KMS-11 (cell line): Measurements from ENCODE around the gene DCAF10.
A peak's percentile ranks its signal among the peaks of the same experiment; 100 is the strongest.

Source experiments
- H2AFZ ChIP-seq: fragments of 200-600 bp; sonication (generic); 2 replicates; pipeline ENCODE4 v1.6.1; 2016; ENCODE audit warnings: antibody characterized with exemption, mixed run types, low read depth
- H3K27ac ChIP-seq: fragments of 200-600 bp; sonication (generic); 2 replicates; pipeline ENCODE4 v1.6.1; 2016; ENCODE audit warnings: mild to moderate bottlenecking, mixed run types
- H3K27me3 ChIP-seq: fragments of 200-600 bp; sonication (generic); 2 replicates; pipeline ENCODE4 v1.6.1; 2017; ENCODE audit warnings: mild to moderate bottlenecking, low read depth, mixed run types, moderate library complexity; ENCODE audit not compliant: insufficient read depth
- H3K36me3 ChIP-seq: fragments of 200-600 bp; sonication (generic); 2 replicates; pipeline ENCODE4 v1.6.1; 2017; ENCODE audit warnings: mild to moderate bottlenecking, mixed run types; ENCODE audit not compliant: insufficient read depth
- H3K4me1 ChIP-seq: fragments of 200-600 bp; sonication (generic); 2 replicates; pipeline ENCODE4 v1.6.1; 2016; ENCODE audit warnings: mild to moderate bottlenecking, low read depth, mixed run types; ENCODE audit not compliant: poor library complexity, severe bottlenecking
- H3K4me2 ChIP-seq: fragments of 200-600 bp; sonication (generic); 2 replicates; pipeline ENCODE4 v1.7.0; 2016; ENCODE audit warnings: mild to moderate bottlenecking, mixed run types
- H3K4me3 ChIP-seq: fragments of 200-600 bp; sonication (generic); IDR thresholded peaks from 2 replicates; pipeline ENCODE4 v1.6.1; 2017; ENCODE audit warnings: low read depth, low read length, mixed read lengths; ENCODE audit not compliant: insufficient read depth
- H3K79me2 ChIP-seq: fragments of 200-600 bp; sonication (generic); 2 replicates; pipeline ENCODE4 v1.6.1; 2016; ENCODE audit warnings: low read depth, mixed run types; ENCODE audit not compliant: insufficient read depth
- H3K9ac ChIP-seq: fragments of 200-600 bp; sonication (generic); 2 replicates; pipeline ENCODE4 v1.6.1; 2016; ENCODE audit warnings: mild to moderate bottlenecking, mixed run types
- H4K20me1 ChIP-seq: fragments of 200-600 bp; sonication (generic); 2 replicates; pipeline ENCODE4 v1.6.1; 2016; ENCODE audit warnings: mild to moderate bottlenecking, mixed run types; ENCODE audit not compliant: insufficient read depth
- TF ChIP-seq, protein P1 (sequence below): fragments of 200-600 bp; sonication (generic); conservative IDR thresholded peaks from 2 replicates; pipeline ENCODE4 v1.6.1; 2017; ENCODE audit warnings: low read depth, mild to moderate bottlenecking, antibody characterized with exemption, low read length, moderate library complexity, mixed read lengths

The DCAF10 gene

DNA sequence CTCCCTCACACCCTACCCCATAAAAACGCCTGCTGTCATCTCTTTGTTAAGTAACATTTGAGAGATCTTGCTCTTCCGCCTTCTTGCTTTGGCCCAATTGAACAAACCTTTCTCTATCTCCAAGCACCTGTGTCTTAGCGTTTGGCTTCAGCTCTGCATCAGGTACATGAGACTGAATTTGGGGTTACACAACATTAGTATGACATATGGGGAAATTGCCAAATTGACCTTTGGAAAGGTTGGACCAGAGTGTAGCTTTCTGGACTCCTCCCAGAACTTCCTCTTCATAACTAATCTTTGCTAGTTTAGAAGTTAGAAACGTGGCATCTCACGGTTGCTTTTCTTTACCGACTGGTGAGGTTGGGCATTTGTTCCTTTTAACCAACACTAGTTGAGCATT is 12.3 kb upstream of the DCAF10 start:
- H3K36me3 ChIP-seq: no peaks in the 10 kb centered on the region
- H2AFZ ChIP-seq: no peak overlapping the region
- H3K79me2 ChIP-seq: peaks cover 14% of the 10 kb centered on the region
- H3K9ac ChIP-seq: no peak overlapping the region
- H3K4me2 ChIP-seq: no peak overlapping the region
- no peaks in the 10 kb centered on the region for H3K27me3 ChIP-seq
- no peak overlapping the region for H3K4me3 ChIP-seq
- no peaks in the 10 kb centered on the region for H4K20me1 ChIP-seq
- TF ChIP-seq, protein P1, sequence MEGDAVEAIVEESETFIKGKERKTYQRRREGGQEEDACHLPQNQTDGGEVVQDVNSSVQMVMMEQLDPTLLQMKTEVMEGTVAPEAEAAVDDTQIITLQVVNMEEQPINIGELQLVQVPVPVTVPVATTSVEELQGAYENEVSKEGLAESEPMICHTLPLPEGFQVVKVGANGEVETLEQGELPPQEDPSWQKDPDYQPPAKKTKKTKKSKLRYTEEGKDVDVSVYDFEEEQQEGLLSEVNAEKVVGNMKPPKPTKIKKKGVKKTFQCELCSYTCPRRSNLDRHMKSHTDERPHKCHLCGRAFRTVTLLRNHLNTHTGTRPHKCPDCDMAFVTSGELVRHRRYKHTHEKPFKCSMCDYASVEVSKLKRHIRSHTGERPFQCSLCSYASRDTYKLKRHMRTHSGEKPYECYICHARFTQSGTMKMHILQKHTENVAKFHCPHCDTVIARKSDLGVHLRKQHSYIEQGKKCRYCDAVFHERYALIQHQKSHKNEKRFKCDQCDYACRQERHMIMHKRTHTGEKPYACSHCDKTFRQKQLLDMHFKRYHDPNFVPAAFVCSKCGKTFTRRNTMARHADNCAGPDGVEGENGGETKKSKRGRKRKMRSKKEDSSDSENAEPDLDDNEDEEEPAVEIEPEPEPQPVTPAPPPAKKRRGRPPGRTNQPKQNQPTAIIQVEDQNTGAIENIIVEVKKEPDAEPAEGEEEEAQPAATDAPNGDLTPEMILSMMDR: no peak
- H3K27ac ChIP-seq: no peak overlapping the region
- H3K4me1 ChIP-seq: peaks cover 8% of the 10 kb centered on the region

DNA sequence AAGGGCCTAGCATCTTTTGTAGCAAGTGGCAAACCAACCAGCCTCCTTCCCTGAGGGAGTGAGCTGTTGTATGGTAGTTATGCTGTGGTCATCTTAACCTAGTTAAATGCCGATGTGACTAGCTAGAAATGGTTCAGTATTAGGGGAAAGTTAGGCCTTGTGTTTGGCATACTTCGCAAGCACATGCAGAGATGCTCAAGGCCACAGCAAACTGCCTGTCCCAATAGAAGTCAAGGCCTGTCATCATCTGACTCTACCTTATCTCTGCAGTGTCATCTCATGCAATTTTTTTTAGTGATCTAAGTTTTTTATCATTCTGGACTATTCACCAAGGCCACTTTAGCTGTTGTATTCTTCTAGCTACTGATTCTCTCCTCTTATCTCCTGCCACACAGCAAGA is 10.5 kb upstream of the DCAF10 start:
- no peaks in the 10 kb centered on the region for H4K20me1 ChIP-seq
- TF ChIP-seq, protein P1: no peak
- no peaks in the 10 kb centered on the region for H3K79me2 ChIP-seq
- H2AFZ ChIP-seq: no peak overlapping the region
- no peak overlapping the region for H3K4me3 ChIP-seq
- no peaks in the 10 kb centered on the region for H3K27me3 ChIP-seq
- H3K36me3 ChIP-seq: no peaks in the 10 kb centered on the region
- H3K4me2 ChIP-seq: no peak overlapping the region
- no peaks in the 10 kb centered on the region for H3K4me1 ChIP-seq
- no peak overlapping the region for H3K27ac ChIP-seq
- H3K9ac ChIP-seq: no peak overlapping the region

DNA sequence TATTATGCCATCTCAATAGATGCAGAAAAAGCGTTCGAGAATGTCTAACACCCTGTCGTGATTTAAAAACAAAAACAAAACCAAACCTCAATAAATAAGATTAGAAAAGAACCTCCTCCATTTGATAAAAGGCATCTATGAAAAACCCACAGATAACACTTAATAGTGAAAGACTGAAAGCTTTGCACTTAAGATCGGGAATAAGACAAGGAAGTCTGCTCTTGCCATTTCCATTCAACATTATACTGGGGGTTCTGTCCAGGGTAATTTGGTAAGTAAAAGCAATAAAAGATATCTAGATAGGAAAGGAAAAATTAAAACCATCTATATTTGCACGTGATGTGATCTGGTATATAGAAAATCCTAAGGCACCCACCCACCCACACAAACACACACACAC is 8.5 kb upstream of the DCAF10 start:
- Histone ChIP-seq H3K4me1 (no peaks in the 10 kb centered on the region), H3K36me3 (no peaks in the 10 kb centered on the region), H3K4me2 (no peak overlapping the region), H2AFZ (no peak overlapping the region), H3K9ac (no peak overlapping the region), H3K4me3 (no peak overlapping the region), H3K79me2 (no peaks in the 10 kb centered on the region), H3K27ac (no peak overlapping the region), H4K20me1 (no peaks in the 10 kb centered on the region), H3K27me3 (no peaks in the 10 kb centered on the region)
- TF ChIP-seq, protein P1: no peak

DNA sequence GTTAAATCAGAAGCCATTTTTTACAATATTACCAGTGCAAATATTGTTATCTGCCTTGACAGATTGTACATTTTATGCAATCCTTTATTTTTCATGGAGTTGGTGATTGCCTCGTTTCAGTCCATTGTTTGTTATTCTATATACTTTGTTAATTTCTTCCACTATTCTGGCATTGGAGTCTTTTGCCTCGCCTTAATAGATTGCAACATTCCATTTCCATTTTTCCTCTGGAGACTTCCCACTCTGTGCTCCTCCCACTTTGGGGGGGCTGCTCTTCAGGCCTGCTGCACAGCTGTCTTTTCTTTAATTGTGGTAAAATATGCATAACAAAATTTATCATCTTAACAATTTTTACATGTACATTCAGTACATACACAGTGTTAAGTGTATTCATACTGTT is 4.4 kb upstream of the DCAF10 start:
- Histone ChIP-seq H4K20me1 (no peaks in the 10 kb centered on the region), H3K4me1 (peaks cover 15% of the 10 kb centered on the region), H2AFZ (no peak overlapping the region), H3K9ac (no peak overlapping the region), H3K79me2 (peaks cover 6% of the 10 kb centered on the region; the same call in 1 of the 2 replicates), H3K4me3 (no peak overlapping the region), H3K27ac (no peak overlapping the region), H3K27me3 (no peaks in the 10 kb centered on the region), H3K4me2 (no peak overlapping the region), H3K36me3 (no peaks in the 10 kb centered on the region)
- TF ChIP-seq, protein P1: no peak

DNA sequence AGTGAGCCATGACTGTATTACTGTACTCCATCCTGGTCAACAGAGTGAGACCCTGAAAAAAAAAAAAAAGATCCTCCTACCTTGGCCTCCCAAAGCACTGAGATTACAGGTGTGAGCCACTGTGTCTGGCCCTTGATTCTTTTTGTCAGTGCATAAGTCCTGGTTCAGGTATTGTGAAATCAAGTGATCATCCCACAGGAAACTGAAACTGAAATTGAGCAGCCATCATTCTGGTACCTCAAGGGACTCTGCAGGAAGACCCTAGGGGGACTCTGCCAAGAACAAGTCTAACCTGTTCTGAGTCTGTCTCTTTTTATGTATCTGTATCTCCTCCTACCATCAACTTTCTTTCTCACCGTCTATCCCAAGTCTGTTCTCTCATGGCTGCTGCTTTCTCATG is 1.9 kb upstream of the DCAF10 start:
- Histone ChIP-seq H3K79me2 (peaks cover 29% of the 10 kb centered on the region), H3K27ac (no peak overlapping the region), H3K4me1 (peaks cover 32% of the 10 kb centered on the region), H3K4me3 (no peak overlapping the region), H3K4me2 (peak overlapping the region; percentile 18; the same call in 1 of the 2 replicates), H4K20me1 (no peaks in the 10 kb centered on the region), H2AFZ (no peak overlapping the region), H3K36me3 (no peaks in the 10 kb centered on the region), H3K9ac (no peak overlapping the region), H3K27me3 (no peaks in the 10 kb centered on the region)
- TF ChIP-seq, protein P1: no peak
